HG03280 (cell line): ENCODE results near the gene COPZ2.
"Not testable (repeated sequence)": the region's sequence is repeated elsewhere in the genome, so short reads cannot be mapped to it uniquely, and the experiment has no call there.

Experiments used
- ATAC-seq: cut with Tn5 transposase; IDR thresholded peaks from one replicate; pipeline ENCODE4 v1.9.1; 2021; ENCODE audit warnings: mild to moderate bottlenecking, moderate library complexity; ENCODE audit not compliant: unreplicated experiment

Gene COPZ2

DNA sequence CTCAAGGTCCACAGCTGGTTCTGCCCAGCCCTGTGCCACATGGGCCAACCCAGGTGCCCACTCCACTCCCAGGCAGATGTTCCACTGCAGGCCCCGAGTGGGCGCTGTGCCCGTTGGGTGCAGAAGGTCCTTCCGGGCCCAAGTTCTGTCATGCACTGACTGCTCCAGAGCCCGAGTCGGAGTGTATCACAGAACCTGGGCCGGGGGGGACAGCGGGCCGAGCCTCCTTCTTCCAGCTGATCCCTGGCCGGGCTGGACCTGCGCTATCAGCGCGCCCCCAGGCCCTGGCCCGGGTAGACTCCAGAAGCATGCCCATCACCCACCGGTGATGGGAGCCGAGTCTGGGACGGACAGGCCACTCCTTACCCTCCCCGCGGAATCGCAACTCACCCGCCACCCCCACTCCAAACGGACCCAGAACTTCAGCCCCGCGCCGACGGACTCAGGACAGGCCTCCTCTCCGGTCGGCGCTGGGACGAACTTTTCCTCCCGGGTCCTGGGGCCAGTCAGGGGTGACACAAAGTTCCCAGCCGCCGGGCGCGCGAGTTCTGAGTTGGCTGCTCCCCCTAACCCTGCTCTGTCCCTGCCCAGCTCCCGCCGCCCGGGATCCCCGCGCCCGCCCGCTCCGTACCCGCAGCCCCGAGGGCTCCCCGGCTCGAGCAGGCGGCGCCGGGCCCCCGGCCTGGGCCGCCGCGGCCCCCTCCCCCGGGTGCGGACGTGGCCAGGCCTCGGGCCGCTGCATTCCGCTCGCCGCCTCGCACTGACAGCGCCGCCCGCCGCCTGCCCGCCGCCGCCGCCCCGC, at the start of gene COPZ2:
Gene COPZ2 (minus strand): TSS at position 762 of the 802 bp plus-strand sequence. CDS start 20 bp downstream, at position 742.
- ATAC-seq, result no peak

GRCh38 chr17:48084932-48085331, 47.3 kb upstream of the COPZ2 start:
- ATAC-seq, result no peak

DNA sequence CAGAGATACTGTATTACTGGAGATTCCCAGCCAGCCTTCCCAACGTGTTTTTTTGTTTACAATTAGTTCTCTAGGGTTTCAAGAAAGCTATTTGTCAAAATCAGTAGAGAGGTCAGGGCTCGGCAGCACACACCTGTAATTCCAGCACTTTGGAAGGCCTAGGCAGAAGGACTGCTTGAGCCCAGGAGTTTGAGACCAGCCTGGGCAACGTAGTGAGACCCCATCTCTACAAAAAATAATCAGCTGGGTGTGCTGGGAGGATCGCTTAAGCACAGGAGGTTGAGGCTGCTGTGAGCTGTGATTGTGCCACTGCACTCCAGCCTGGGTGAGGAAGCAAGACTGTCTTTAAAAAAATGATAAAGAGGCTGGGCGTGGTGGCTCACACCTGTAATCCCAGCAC, 44.3 kb upstream of the COPZ2 start:
- no peak for ATAC-seq

GRCh38 chr17:48077152-48077551, 39.6 kb upstream of the COPZ2 start:
- ATAC-seq, result not testable (repeated sequence)

DNA sequence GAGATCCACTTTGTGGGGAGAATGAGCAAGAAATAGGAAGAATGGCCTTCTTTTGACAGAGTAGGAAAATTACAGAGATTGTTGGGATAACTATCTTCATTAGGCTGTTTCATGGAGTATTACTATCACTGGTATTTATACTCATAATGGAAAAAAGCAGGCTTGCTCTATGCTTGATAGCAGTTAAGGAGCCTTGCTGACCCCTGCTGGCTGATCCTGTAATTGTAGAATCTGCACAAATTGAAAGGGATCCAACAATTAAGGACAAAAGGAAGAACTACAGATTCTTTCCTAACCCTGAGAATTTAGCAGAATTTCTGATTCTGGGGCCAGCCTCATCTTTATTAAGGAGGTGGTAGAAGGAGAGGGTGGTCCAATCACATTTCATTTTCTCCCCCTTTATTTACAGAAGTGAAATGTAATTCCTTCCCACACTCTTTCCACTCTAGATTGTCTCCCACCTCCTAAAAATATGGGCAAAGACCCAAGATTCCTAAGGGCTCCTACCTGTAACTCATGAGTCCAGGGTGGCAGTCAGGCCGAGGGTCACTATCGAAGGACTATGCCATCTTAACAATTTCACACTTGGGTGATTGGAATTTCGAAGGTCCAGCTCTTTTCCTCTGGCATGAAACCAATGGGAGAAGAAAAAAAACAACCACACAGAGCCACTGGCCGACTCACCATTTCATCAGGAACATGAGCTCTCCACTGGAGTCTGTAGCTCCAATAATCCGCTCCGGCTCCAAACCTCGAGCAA, 36.9 kb upstream of the COPZ2 start:
- no peak for ATAC-seq

GRCh38 chr17:48073566-48074094, 36.0 kb upstream of the COPZ2 start:
- not testable (repeated sequence) for ATAC-seq

DNA sequence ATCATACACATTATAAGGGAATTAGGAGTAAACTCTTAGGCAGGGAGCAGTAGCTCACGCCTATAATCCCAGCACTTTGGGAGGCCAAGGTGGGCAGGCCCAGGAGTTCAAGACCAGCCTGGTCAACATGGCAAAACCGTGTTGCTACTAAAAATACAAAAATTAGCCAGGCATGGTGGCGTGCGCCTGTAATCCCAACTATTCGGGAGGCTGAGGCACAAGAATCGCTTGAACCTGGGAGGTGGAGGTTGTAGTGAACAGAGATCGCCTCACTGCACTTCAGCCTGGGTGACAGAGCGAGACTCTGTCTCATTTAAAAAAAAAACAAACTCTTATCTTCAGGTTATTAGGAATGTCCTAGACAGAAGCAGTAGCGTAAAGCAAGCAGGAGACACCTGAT, 35.2 kb upstream of the COPZ2 start:
- not testable (repeated sequence) for ATAC-seq

- ATAC-seq, result no peak
Measured at GRCh38 chr17:48071654-48072053, 34.1 kb upstream of the COPZ2 start.

DNA sequence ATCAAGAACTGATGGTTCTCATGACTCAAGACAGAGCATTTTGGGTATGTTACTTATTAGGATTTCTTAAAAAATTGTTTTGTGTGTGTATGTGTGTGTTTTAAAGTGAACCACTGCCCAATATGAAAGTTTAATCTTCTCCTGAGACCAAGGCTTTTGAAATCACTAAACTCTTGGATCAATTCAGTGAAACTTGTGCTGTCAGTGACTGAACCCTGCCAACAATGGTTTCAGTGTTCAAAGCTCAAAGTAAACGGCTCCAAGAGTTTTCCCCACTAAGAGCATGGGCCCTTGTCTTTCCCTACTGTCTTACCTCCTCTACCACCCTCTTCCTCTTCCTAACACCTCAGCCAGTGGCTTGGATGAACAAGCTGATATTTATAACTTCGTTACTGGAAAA, 32.6 kb upstream of the COPZ2 start:
- no peak for ATAC-seq

DNA sequence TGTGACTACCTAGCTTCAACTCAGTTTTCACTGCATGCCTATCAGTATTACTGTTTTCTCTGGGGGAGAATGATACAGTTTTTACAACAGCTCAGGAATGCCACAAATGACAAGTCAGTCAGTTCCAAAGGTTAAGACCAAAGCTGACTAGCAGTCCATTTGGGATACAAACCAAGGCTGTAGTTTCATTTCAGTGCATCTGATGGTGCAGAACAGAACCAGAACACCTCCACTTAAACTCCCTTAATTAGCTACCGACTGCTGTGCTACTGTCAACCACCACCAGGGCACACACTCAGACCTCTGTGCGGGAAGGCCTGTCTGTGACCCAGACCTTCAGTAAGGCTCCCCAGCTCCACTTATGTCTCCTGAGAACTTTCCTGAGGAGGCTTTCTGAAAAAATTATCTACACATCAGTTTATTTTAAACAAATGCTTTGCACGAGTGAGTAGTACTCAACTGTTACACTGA, 30.9 kb upstream of the COPZ2 start:
- ATAC-seq, result no peak

- not testable (repeated sequence) for ATAC-seq
Measured at GRCh38 chr17:48067808-48068207, 30.2 kb upstream of the COPZ2 start.

DNA sequence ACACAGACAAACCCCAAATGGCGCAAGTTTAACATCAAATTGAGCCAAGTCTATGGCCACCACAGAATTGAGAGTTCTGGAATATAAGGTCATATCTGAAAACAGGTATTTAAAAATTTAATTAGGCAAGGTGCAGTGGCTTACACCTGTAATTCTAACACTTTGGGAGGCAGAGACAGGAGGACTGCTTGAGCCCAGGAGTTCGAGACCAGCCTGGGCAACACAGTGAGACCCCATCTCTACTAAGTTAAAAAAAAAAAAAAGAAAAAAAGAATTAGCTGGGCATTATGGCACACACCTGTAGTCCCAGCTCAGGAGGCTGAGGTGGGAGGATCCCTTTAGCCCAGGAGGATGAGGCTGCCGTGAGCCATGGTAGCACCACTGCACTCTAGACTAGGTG, 29.6 kb upstream of the COPZ2 start:
- ATAC-seq, result no peak

DNA sequence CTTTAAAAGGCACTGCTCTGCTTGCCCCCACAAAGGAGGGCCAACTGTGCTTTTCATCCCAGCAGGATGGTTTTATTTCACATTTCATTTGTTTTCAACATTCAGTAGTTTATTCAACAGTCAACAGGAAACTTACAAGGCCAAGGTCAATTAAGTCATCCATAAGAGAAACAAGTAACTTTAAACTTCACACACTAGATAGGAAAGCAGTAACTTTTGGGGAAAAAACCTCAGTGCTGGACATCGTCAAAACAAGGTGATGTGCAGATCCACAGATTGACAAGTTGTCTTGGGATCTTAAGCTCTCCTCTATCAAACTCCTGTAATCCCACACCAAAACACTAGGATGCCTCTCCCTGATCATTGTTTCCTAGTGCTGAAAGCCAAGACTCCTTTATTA, 29.1 kb upstream of the COPZ2 start:
- no peak for ATAC-seq

GRCh38 chr17:48066192-48066591, 28.6 kb upstream of the COPZ2 start:
- ATAC-seq, result no peak

DNA sequence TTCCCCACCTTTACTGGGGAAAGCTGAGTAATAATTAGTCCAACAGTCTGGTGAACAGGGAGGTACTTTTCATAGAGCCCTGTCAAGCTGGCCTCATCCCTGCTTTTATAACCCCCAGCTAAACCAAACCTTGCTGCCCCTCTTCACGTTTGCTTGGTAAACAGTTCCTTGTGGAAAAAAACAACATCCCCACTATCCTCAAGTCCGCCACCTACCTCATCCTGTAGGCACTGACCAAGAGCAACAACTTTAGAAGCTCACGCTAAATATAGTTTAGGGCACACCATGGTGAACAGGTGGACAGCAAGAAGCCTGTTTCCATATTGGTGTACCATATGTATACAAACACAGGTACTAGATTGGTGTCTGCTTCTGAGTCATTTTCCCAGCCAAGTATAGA, 27.0 kb upstream of the COPZ2 start:
- no peak for ATAC-seq

- ATAC-seq, result no peak
Measured at GRCh38 chr17:48062273-48062672, 24.7 kb upstream of the COPZ2 start.

GRCh38 chr17:48060249-48060648, 22.7 kb upstream of the COPZ2 start:
- ATAC-seq, result no peak

DNA sequence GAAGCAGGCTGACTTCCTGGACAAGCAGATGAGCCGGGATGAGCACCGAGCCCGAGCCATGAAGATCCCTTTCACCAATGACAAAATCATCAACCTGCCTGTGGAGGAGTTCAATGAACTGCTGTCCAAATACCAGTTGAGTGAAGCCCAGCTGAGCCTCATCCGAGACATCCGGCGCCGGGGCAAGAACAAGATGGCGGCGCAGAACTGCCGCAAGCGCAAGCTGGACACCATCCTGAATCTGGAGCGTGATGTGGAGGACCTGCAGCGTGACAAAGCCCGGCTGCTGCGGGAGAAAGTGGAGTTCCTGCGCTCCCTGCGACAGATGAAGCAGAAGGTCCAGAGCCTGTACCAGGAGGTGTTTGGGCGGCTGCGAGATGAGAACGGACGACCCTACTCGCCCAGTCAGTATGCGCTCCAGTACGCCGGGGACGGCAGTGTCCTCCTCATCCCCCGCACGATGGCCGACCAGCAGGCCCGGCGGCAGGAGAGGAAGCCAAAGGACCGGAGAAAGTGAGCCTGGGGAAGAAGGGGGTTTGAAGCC, 21.6 kb upstream of the COPZ2 start:
- ATAC-seq, result no peak

DNA sequence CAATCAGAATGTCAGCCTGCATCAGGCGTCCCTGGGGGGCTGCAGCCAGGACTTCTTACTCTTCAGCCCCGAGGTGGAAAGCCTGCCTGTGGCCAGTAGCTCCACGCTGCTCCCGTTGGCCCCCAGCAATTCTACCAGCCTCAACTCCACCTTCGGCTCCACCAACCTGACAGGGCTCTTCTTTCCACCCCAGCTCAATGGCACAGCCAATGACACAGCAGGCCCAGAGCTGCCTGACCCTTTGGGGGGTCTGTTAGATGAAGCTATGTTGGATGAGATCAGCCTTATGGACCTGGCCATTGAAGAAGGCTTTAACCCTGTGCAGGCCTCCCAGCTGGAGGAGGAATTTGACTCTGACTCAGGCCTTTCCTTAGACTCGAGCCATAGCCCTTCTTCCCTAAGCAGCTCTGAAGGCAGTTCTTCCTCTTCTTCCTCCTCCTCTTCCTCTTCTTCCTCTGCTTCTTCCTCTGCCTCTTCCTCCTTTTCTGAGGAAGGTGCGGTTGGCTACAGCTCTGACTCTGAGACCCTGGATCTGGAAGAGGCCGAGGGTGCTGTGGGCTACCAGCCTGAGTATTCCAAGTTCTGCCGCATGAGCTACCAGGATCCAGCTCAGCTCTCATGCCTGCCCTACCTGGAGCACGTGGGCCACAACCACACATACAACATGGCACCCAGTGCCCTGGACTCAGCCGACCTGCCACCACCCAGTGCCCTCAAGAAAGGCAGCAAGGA, 21.0 kb upstream of the COPZ2 start:
- no peak for ATAC-seq

DNA sequence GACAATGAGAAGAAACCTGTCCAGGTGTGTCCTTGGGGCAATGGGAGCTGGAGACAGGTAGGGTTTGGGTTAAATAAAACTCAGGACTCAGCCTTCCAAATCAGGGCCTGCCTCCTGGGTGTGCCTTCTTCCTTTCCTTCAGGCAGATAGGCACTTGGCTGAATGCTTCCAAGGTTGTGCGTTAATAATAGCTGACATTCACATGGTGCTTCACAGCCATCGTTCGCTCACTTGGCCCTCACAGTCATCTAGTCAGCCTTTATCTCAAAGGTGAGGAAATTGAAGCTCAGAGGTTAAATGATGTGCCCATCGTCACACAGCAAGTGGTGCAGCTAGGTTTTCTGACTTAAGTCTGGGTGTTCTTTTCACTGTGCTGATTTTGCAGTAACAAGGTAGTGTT, 20.0 kb upstream of the COPZ2 start:
- ATAC-seq, result no peak

GRCh38 chr17:48056879-48057278, 19.3 kb upstream of the COPZ2 start:
- ATAC-seq, result no peak
